ENCODE results near the gene H2AZ2.

H2AZ2 gene

DNA sequence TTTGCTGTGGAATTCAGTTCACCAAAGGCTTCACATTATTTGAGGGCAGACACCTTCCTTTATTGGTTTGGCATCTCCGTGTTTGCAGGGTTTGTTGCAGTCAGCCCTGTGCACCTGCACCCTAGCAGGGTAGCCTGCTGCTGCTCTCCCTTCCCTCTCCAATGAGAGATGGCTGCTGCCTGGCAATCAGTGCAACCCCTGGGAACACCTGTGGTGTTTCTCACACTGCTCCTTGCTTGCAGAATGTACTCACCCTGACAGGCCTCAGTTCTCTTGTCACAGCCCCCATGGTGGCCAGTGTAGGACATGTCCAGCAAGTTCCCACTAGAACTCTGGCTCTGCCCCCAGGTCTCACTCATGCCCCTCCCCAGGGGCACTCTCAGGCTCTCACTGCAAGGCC, 63.5 kb downstream of the H2AZ2 start:
- DNase-seq (ENCODE audit: low spot score): no peak

DNA sequence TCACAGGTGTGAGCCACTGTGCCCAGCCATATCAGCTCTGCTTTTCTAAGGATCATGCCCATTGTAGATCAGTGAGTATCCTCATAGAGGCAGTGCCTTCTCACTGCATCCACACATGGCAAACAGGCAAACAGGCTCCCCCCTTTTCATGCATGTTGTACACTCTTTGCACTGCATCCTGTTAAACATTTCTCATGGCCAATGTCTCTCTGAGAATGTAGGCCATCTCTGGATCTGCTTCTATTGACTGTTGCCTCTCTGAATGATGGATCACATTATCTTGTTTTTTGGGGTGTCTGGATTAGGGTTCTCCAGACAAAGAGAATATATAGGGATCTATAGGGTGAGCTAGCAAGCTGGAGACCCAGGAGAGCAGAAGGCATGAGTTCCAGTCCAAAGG, 64.5 kb downstream of the H2AZ2 start:
- DNase-seq (ENCODE audit: low spot score): no peak

DNA sequence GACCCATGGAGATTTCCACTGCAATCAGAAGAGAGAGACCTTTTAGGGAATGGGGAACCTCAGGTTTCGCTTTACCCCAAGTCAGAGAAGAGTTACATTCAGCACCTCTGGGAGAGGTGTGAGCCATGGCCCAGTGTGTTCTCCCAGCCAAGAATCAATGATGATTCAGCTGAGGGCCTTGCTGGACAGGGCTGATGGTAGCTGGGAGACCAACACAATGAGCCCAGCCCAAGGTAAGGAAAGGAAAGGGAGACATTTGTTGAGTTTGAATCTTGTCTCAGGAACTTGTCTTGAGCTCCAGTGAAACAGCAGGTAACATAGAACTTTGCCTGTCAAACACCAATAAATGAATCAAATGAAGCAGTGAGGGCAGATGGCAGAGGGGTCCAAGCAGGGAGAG, 65.4 kb downstream of the H2AZ2 start:
- no peak for DNase-seq (ENCODE audit: low spot score)

Data from germinal center (tissue), 1 donor.